Panc1 (cell line): Measurements from ENCODE around the gene NUFIP1.

Experiments
- CTCF ChIP-seq: fragments of 450-650 bp; IDR thresholded peaks from 2 replicates; pipeline ENCODE4 v1.5.1; 2017; ENCODE audit warnings: mild to moderate bottlenecking
- POLR2AphosphoS5 ChIP-seq: IDR thresholded peaks from 2 replicates; pipeline ENCODE4 v1.6.1; 2012; ENCODE audit warnings: mild to moderate bottlenecking, low read depth, low read length, moderate library complexity
- REST ChIP-seq, 2 experiments: IDR thresholded peaks; 2 replicates each; pipeline ENCODE4 v1.6.1; 2011 to 2012; ENCODE audit warnings: low read depth in 2 of 2, control low read depth in 1 of 2, low read length in 1 of 2, mild to moderate bottlenecking in 1 of 2, moderate library complexity in 1 of 2; ENCODE audit not compliant: insufficient read depth in 1 of 2
- SIN3A ChIP-seq: IDR thresholded peaks from 2 replicates; pipeline ENCODE4 v1.6.1; 2012; ENCODE audit warnings: low read depth, mild to moderate bottlenecking, low read length, moderate library complexity, borderline replicate concordance; ENCODE audit not compliant: insufficient read depth
- TCF7L2 ChIP-seq: IDR thresholded peaks from 2 replicates; pipeline ENCODE4 v1.6.1; 2011; ENCODE audit warnings: mild to moderate bottlenecking, low read depth, low read length, inconsistent platforms

DNA sequence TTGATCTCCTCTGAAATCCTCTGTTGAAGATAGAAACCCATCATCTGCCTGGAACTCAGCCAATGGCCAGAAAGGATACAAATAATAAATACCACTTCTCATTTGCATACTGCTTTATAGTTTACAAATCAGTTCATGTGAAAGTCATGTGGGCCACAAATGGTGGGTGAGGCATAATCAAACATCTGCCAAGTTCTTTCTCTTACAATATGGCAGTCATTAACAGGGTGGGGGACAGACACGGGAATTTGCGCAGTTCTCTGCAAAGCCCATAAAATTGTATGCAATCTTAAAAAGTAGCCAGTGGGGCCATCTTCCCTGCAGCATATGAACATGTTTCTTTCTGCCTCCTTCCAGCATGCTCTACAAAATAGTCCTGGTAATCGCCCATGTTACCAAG lies 59.6 kb downstream of the NUFIP1 start:
- TF ChIP-seq CTCF: no peak
- TF ChIP-seq REST (IDR thresholded peaks at IDR 0.05; ENCODE audit: insufficient read depth in 1 of 2, low read depth in 2 of 2, low read length in 1 of 2): no peak
- TF ChIP-seq SIN3A: no peak
- TF ChIP-seq POLR2AphosphoS5: no peak
- no peak for TF ChIP-seq TCF7L2
